GM20000 (cell line): ENCODE data around the gene AFAP1L2.

ENCODE experiments used
- DNase-seq: peaks from one replicate; pipeline ENCODE4 v3.0.0; 2012; ENCODE audit warnings: low spot score
- TF ChIP-seq, protein P1 (sequence below): IDR thresholded peaks from 2 replicates; pipeline ENCODE4 v1.5.1; 2012; ENCODE audit warnings: mild to moderate bottlenecking, control low read depth; ENCODE audit errors: extremely low read depth, missing control alignments

The AFAP1L2 gene

GRCh38 chr10:114408112-114408967 is 4.0 kb upstream of the AFAP1L2 start:
- TF ChIP-seq, protein P1, sequence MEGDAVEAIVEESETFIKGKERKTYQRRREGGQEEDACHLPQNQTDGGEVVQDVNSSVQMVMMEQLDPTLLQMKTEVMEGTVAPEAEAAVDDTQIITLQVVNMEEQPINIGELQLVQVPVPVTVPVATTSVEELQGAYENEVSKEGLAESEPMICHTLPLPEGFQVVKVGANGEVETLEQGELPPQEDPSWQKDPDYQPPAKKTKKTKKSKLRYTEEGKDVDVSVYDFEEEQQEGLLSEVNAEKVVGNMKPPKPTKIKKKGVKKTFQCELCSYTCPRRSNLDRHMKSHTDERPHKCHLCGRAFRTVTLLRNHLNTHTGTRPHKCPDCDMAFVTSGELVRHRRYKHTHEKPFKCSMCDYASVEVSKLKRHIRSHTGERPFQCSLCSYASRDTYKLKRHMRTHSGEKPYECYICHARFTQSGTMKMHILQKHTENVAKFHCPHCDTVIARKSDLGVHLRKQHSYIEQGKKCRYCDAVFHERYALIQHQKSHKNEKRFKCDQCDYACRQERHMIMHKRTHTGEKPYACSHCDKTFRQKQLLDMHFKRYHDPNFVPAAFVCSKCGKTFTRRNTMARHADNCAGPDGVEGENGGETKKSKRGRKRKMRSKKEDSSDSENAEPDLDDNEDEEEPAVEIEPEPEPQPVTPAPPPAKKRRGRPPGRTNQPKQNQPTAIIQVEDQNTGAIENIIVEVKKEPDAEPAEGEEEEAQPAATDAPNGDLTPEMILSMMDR: no peak
- DNase-seq: peak; percentile 35

GRCh38 chr10:114406455-114406854 is 2.2 kb upstream of the AFAP1L2 start:
- no peak for DNase-seq
- TF ChIP-seq, protein P1: no peak

- TF ChIP-seq, protein P1: no peak
- DNase-seq: no peak
These were observed 679 bp upstream of the AFAP1L2 start for GRCh38 chr10:114405011-114405350.

- peak; percentile 57 for DNase-seq
- TF ChIP-seq, protein P1: no peak
These were observed 651 bp downstream of the AFAP1L2 start for GRCh38 chr10:114403541-114404161.

DNA sequence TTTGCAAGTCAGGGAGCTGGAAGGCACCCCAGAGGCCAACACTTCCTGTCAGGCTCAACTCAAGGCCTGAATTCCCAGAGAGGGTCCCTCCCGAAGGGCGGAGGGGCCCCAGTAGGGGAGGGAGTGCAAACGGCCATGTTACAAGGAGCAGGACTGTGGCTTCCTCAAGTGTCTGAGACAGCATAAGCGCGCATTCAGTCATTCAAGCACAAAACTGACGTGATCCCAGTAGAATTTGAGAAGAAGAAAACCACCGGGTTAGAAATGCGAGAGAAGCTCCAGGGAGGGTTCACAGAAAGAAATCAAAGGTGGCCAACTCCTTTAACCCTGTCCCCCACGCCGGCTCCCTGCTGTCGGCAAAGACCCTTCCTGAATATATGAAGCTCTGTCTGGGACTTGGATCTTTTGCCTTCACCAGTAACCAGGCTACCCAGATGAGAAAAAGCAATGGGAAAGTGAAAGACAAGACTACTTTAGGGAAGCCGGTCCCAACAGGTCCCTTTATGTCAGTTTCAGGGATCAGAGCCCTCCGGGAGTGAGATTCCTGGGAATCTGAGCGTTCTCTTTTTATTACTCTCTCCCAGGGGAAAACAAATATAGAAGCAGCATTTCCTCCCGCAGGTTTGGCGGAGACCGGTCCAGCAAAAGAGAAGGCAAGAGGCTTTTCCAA is 1.3 kb downstream of the AFAP1L2 start:
- peak; percentile 41 for DNase-seq
- TF ChIP-seq, protein P1: no peak

GRCh38 chr10:114402233-114402632 is 2.1 kb downstream of the AFAP1L2 start:
- TF ChIP-seq, protein P1: no peak
- DNase-seq: no peak
